ENCODE results near the gene PPM1F. TPM values are rescaled to one million over a fixed set of nuclear protein-coding genes. Genes with fewer than 3 reads are reported as not detected.
"Not testable (repeated sequence)": the region's sequence is repeated elsewhere in the genome, so short reads cannot be mapped to it uniquely, and the experiment has no call there.

Gene PPM1F
- total RNA-seq, 2 donors from 2014 or later = 16.8 to 17.5 TPM

- Mint-ChIP-seq H3K9me3 (no peaks in the 10 kb centered on the region), H3K36me3 (no peaks in the 10 kb centered on the region), H3K27ac (no peak overlapping the region)
- DNase-seq (ENCODE audit: low spot score in 2 of 2) (no peak), ATAC-seq (no peak)
These were observed 2.7 kb downstream of the PPM1F start for GRCh38 chr22:21949948-21950347.

DNA sequence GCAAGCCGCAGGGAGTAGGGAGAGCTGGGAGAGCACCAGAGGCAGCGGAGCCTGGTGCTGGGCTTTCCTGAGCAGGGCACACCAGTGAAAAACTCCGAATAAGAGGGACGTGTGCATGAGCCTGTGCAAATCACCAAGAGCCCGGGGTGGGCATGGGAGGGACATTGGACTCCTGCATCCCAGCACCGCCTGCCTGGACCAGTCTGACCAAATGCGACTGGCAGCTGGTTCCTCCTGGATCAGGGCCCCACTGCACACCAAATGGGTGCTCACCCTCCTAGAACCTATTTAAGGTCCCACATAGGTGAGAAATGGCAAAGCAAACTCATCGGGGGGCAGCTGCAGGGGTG lies 3.1 kb downstream of the PPM1F start:
- no peak for DNase-seq (ENCODE audit: low spot score in 2 of 2)
- Mint-ChIP-seq H3K27ac (no peak overlapping the region), H3K36me3 (no peaks in the 10 kb centered on the region), H3K9me3 (no peaks in the 10 kb centered on the region)
- ATAC-seq = no peak

DNA sequence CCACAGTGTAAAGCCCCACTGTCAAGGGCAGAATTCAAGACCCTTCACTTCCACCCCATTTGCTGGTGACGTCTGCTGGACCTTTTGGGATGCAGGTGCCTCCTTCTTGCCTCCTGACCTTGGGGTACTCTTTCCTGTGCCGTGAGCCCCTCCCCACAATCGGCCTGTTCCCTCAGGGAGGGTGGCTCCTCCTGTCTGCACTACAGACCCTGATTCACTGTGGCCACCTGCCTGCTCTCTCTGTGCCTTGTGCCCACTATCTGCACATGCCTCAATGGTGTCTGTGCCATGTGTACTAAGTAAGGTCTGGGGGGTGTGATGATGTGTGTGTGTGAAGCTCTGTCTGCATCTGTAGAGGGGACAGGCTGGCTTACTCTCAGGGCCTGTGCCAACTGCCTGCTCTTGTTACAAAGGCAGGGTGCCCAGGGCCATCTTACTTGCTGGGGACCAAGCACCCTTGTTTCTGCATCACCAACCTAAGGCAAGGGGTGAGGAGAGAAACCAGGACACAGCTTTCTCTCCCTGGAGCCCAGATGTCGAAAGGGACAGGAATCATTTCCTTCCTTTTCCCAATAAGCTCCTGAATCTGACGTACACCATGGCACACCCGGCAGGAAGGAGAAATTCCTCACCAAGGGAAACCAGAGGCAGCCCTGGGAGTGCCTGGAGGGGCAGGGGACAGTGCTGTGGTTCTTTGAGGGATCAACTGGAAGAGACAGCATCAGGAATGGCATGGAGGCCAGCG lies 3.7 kb downstream of the PPM1F start:
- H3K27ac Mint-ChIP-seq = no peak overlapping the region
- no peak for ATAC-seq
- no peaks in the 10 kb centered on the region for H3K36me3 Mint-ChIP-seq
- H3K9me3 Mint-ChIP-seq = no peaks in the 10 kb centered on the region
- DNase-seq (ENCODE audit: low spot score in 2 of 2) = no peak

DNA sequence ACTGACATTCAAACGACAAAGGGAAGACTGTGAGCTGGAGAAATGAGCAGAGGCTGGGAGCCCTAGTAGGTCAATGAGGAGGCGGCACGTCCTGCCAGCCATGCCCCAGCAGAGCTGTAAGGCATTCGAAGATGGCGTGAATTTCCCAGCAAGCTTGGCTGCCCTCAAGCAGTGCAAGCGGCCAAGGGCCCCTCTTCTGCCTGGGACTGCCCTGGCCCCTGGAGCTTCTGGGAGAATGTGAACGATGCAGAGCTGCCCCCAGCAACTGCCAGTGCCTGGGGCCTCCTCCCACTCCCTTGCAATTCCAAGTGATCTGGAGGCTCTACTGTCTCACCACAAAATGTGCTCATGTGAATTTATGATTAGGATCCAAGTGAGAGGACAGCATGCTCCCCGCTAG lies 4.3 kb downstream of the PPM1F start:
- Mint-ChIP-seq H3K9me3 (no peaks in the 10 kb centered on the region), H3K27ac (peak overlapping the region in 1 of 2 donors; percentile 10), H3K36me3 (no peaks in the 10 kb centered on the region)
- ATAC-seq (no peak), DNase-seq (ENCODE audit: low spot score in 2 of 2) (no peak)

GRCh38 chr22:21947040-21948014 lies 5.3 kb downstream of the PPM1F start:
- Mint-ChIP-seq H3K27ac (peak overlapping the region in 1 of 2 donors; percentile 10), H3K36me3 (no peaks in the 10 kb centered on the region), H3K9me3 (no peaks in the 10 kb centered on the region)
- no peak for DNase-seq (ENCODE audit: low spot score in 2 of 2)
- no peak for ATAC-seq

GRCh38 chr22:21946262-21946925 lies 6.3 kb downstream of the PPM1F start:
- ATAC-seq (no peak), DNase-seq (ENCODE audit: low spot score in 2 of 2) (no peak)
- Mint-ChIP-seq H3K36me3 (no peaks in the 10 kb centered on the region), H3K27ac (peak overlapping the region; percentile 67 to 84), H3K9me3 (no peaks in the 10 kb centered on the region)

- H3K9me3 Mint-ChIP-seq = no peaks in the 10 kb centered on the region
- peak overlapping the region; percentile 67 to 84 for H3K27ac Mint-ChIP-seq
- H3K36me3 Mint-ChIP-seq = no peaks in the 10 kb centered on the region
- DNase-seq (ENCODE audit: low spot score in 2 of 2) = no peak
- no peak for ATAC-seq
These were observed 7.0 kb downstream of the PPM1F start for GRCh38 chr22:21945453-21946261.

DNA sequence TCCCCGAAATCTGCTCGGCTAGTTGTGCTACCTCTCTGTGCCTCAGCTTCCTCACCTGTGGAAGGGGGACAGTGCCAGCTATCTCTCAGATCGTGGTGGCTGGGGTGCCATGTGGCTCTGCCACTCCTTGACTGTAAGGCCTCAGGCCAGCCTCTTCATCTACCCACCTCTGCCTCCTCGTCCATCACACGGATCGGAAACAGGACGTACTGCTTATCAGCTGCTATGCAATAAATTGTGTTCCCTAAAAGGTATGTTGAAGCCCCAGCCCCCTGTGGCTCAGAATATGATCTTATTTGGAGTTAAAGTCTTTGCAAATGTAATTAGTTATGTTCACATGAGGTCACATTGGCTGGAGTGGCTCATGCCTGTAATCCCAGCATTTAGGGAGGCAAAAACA lies 7.8 kb downstream of the PPM1F start:
- Mint-ChIP-seq H3K36me3 (no peaks in the 10 kb centered on the region), H3K27ac (no peak overlapping the region), H3K9me3 (no peaks in the 10 kb centered on the region)
- no peak for ATAC-seq
- DNase-seq (ENCODE audit: low spot score in 2 of 2) = no peak

GRCh38 chr22:21943571-21944448 lies 8.8 kb downstream of the PPM1F start:
- no peak for ATAC-seq
- Mint-ChIP-seq H3K9me3 (no peaks in the 10 kb centered on the region), H3K27ac (peak overlapping the region in 1 of 2 donors; percentile 24), H3K36me3 (no peaks in the 10 kb centered on the region)
- no peak for DNase-seq (ENCODE audit: low spot score in 2 of 2)

- ATAC-seq (peak; percentile 32 to 50), DNase-seq (ENCODE audit: low spot score in 2 of 2) (peak in 1 of 2 donors; percentile 68)
- Mint-ChIP-seq H3K9me3 (no peaks in the 10 kb centered on the region), H3K27ac (peak overlapping the region; percentile 75 to 90), H3K36me3 (no peaks in the 10 kb centered on the region)
These were observed 10.0 kb downstream of the PPM1F start for GRCh38 chr22:21942407-21943343.

- ATAC-seq (no peak), DNase-seq (ENCODE audit: low spot score in 2 of 2) (no peak)
- Mint-ChIP-seq H3K27ac (peak overlapping the region; percentile 75 to 90), H3K36me3 (no peaks in the 10 kb centered on the region), H3K9me3 (no peaks in the 10 kb centered on the region)
These were observed 10.7 kb downstream of the PPM1F start for GRCh38 chr22:21941921-21942320.

- Mint-ChIP-seq H3K27ac (no peak overlapping the region), H3K36me3 (no peaks in the 10 kb centered on the region), H3K9me3 (no peaks in the 10 kb centered on the region)
- ATAC-seq (no peak), DNase-seq (ENCODE audit: low spot score in 2 of 2) (no peak)
These were observed 12.1 kb downstream of the PPM1F start for GRCh38 chr22:21940521-21940920.

DNA sequence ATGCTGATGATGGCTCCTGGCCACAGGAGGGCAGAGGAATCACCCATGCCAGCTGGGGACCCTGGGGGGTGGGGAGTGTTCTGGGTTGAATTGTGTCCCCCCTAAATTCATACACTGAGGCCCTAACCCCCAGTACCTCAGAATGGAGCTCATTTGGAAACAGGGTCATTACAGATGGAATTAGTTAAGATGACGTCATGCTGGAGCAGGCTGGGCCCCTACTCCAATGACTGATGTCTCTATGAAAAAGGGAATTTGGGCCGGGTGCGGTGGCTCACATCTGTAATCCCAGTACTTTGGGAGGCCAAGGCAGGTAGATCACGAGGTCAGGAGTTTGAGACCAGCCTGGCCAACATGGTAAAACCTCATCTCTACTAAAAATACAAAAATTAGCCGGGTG lies 12.7 kb downstream of the PPM1F start:
- ATAC-seq; DNase-seq (ENCODE audit: low spot score in 2 of 2); H3K36me3 Mint-ChIP-seq; H3K9me3 Mint-ChIP-seq: not testable (repeated sequence)
- H3K27ac Mint-ChIP-seq = peak overlapping the region in 1 of 2 donors; percentile 54

DNA sequence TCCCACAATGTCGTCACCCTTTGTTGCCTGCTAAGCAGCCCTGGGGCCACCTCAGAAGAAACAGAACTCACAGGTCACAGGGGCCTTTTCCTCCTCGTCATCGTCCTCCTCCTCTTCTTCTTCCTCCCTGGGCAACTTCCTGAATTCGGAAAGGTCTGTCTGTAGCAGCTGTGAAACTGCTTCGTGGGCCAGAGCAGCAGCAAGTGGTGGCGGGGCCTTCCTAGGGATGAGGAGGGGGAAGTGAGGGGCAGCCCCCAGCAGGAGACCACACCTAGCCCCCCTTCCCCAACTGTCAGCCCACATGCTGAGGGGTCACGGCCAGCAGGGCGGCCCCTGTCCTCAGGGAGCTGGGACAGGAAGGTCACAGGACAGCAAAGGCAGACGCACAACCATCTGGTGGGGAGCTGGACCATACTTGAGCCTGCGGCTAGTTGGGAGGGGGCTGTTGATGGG lies 13.2 kb downstream of the PPM1F start:
- DNase-seq (ENCODE audit: low spot score in 2 of 2) = no peak
- H3K27ac Mint-ChIP-seq = peak overlapping the region in 1 of 2 donors; percentile 54

More for the DNA sequence above, 13.2 kb downstream of the PPM1F start:
- ATAC-seq = no peak
- no peaks in the 10 kb centered on the region for H3K9me3 Mint-ChIP-seq
- no peaks in the 10 kb centered on the region for H3K36me3 Mint-ChIP-seq
